CD1c-positive myeloid dendritic cell (primary cell): Measurements from ENCODE around the gene ASB18.
"Not testable (repeated sequence)": the region's sequence is repeated elsewhere in the genome, so short reads cannot be mapped to it uniquely, and the experiment has no call there.

Experiments
- DNase-seq: peaks from one replicate; pipeline ENCODE4 v3.0.0-alpha.2; 2016; ENCODE audit errors: extremely low spot score

Gene ASB18

DNA sequence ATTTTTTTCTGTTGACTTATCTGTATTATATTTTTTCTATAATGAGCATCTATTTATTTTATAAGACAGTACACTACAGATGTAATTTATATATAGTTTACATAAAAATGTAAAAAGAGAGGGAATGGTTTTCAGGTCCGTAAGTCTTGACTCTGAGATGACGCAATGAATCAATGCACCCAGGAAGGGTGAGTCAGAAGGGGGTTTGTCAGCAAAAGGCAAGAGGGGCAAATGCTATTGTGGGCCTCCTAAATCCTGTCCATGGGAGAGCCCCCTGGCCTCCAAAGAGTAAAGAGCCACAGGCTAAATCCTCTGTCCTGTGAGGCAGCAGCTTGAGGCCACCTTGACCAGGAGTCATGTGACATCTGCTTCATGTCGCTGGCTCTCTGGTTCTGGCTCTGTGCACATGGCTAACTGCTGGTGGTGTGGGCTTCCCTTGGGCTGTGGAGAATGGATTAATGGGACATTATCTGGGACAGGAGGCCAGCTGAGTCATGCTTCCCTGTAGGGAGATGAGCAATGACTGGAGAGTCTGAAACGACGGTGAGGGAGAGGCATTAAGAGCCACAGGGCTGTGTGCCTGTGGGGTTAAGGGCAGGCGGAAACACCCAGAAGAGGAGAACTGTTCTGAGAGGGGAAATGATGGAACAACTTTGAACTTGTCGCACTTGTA, 22.8 kb upstream of the ASB18 start:
- no peak for DNase-seq

- no peak for DNase-seq
Measured at GRCh38 chr2:236284208-236284607, 20.0 kb upstream of the ASB18 start.

DNA sequence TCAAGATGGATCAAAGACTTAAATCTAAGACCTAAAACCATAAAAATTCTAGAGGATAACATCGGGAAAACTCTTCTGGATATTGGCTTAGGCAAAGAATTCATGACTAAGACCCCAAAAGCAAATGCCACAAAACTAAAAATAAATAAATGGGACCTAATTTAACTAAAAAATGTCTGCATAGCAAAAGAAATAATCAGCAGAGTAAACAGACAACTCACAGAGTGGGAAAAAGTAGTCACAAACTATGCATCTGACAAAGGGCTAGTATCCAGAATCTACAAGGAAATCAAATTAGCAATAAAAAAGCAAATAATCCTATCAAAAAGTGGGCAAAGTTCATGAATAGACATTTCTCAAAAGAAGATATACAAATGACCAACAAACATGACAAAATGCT, 18.2 kb upstream of the ASB18 start:
- DNase-seq, result no peak

DNA sequence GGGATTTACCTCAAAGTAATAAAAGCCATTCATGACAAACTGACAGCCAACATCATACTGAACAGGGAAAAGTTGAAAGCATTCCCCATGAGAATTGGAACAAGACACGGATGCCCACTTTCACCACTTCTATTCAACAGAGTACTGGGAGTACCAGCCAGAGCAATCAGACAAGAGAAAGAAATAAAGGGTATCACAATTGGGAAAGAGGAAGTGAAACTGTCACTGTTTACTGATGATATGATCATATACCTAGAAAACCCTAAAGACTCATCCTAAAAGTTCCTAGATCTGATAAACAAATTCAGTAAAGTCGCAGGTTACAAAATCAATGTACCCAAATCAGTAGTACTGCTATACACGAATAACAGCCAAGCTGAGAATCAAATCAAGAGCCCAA, 17.2 kb upstream of the ASB18 start:
- no peak for DNase-seq

GRCh38 chr2:236273126-236273525, 8.9 kb upstream of the ASB18 start:
- DNase-seq, result no peak

GRCh38 chr2:236271851-236272250, 7.6 kb upstream of the ASB18 start:
- DNase-seq, result no peak

DNA sequence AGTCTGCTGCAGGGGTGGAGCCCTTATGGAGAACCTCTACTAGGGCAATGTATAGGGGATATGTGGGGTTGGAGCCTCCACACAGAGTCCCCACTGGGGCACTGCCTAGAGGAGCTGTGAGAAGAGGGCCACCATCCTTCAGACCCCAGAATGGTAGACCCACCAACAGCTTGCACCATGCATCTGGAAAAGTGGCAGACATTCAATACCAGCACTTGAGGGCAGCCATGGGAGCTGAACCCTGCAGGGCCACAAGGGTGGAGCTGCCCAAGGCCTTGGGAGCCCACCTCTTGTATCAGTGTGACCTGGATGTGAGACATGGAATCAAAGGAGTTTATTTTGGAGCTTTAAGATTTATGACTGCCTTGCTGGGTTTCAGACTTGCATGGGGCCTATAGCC, 5.7 kb upstream of the ASB18 start:
- not testable (repeated sequence) for DNase-seq

- DNase-seq, result no peak
Measured at GRCh38 chr2:236265675-236266074, 1.5 kb upstream of the ASB18 start.

DNA sequence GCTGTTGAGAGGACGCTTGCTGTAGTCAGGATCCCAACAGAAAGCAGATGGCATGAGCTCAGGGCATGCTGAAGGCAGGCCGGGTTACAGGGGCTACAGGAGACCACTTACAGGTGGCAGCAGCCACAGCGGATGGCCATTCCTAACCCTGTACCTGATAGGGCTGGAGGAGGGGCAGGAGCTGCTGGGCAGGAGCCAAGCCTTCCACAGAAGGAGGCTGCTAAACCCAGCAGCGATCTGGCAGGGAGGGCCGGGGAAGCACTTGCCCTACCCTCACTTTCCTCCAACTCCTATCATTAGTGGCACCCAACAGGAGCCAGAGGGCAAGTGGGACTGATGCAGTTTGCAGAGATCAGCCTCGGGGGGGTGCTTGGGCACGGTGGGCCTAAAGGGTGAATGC, 2.0 kb downstream of the ASB18 start:
- DNase-seq, result no peak

- DNase-seq, result no peak
Measured at GRCh38 chr2:236261452-236261851, 2.8 kb downstream of the ASB18 start.

GRCh38 chr2:236259371-236259770, 4.8 kb downstream of the ASB18 start:
- DNase-seq, result no peak

DNA sequence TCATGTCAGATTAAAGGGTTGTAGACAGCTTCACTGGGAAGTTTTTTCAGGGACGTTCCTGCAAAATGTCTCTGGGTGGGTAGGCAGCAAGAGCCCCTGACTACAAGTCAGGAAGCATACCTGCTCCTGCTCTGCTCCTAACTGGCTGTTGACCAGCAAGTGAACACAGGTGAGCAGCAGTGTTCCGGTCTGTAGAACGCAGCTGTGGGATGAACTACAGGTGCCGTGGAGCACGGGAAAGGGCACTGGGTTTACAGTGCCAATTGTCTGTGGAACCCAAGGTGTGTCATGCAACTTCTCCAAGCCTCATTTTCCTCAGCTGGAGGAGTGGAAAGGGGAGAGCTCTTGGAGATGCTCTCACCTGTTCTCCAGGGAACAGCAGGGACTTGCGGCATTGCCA, 6.6 kb downstream of the ASB18 start:
- DNase-seq, result no peak

- DNase-seq, result no peak
Measured at GRCh38 chr2:236257136-236257535, 7.1 kb downstream of the ASB18 start.

DNA sequence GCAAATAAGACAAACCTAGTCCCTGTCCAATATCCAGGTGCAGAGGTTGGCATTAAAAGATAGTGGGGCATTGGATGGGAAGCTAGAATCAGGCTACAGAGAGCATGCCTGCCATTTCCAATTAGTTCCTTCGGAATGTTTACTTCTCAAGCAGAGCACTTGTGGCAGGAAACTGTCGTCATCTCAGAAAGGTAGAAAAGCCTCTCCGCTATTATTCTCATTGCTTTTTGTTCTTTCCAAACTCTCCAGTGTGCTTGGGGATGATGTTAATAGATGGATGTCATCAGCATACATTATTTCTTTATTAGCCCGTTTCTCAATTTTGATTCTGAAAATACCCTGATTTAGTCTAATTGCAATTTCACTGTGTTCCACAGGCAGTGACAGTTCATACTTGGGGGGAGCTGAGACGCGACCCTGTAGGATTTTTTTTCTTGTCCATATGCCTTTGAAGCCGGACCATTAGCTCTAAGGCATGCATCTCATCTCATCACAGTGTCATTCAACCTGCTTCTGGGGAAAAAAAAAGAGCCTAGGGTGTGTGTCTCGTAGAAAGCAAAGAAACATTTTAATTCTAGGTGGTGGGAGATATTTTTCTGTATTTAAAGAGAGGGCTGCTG, 7.7 kb downstream of the ASB18 start:
- no peak for DNase-seq

DNA sequence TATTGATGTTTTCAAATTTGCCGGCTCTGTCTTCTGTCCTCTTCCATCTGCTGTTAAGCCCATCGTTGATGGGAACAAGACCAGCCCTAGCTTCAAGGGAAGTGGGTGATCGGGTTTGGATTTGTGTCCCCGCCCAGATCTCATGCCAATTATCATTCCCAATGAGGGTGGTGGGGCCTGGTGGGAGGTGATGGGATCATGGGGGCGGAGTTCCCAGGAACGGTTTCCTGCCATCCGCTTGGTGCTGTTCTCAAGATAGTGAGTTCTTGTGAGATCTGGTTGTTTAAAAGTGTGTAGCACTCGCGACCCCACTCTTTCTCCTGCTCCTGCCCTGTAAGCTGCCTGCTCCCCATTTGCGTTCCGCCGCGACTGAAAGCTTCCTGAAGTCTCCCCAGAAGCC, 9.5 kb downstream of the ASB18 start:
- no peak for DNase-seq

GRCh38 chr2:236254001-236254400, 10.2 kb downstream of the ASB18 start:
- no peak for DNase-seq

GRCh38 chr2:236252602-236253001, 11.6 kb downstream of the ASB18 start:
- DNase-seq, result no peak

DNA sequence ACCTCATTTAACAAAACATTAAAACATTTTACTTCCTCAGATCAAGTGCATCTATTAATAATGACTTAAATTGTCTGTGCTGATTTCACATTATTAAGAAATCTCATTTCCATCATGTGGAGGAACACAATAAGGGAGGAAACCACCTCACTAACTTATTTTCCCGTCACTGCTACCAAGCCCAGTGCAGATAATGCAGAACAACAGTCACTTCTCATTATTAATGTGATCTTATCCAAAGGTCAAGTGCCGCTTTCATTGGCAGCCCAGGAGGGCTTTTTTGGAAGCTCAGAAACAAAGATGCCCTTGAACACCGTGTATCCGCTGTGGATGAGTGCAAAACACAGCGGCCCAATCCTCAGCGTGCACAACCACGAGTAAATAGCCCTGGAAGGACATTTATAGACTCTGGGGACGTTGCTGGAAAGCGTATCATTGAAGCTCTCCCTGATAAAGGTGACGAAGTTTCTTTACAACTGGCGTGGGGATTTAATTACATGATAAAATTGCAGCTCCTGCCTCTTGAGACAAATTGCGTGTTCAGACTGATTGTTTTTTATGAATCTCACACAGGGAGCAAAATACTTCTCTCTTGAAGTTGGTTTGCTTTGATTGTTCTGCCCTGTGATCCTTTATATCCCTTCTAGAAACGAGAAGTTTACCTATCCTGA, 13.2 kb downstream of the ASB18 start:
- no peak for DNase-seq

GRCh38 chr2:236250286-236250685, 13.9 kb downstream of the ASB18 start:
- DNase-seq, result no peak

DNA sequence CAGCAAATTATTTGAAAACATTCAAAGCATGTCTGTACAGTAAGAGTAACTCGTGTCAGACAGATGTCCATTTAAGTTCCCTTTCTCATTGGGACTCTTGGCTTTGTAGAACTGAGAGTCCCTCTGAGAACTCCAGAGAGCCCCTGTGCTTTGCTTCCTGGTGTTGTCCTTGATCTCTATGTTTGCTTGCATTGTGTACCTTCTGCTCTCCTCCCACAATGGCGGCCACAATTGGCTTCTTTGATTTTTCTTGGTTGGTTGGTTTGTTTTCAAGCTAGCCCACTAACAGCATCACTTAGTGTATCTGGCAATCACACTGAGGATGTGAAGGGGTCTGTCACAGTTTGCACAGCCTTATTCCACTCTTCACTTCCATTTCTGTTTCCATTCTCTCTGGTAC, 15.1 kb downstream of the ASB18 start:
- no peak for DNase-seq

- no peak for DNase-seq
Measured at GRCh38 chr2:236246711-236247246, 17.4 kb downstream of the ASB18 start.

GRCh38 chr2:236244256-236244655, 19.9 kb downstream of the ASB18 start:
- no peak for DNase-seq

DNA sequence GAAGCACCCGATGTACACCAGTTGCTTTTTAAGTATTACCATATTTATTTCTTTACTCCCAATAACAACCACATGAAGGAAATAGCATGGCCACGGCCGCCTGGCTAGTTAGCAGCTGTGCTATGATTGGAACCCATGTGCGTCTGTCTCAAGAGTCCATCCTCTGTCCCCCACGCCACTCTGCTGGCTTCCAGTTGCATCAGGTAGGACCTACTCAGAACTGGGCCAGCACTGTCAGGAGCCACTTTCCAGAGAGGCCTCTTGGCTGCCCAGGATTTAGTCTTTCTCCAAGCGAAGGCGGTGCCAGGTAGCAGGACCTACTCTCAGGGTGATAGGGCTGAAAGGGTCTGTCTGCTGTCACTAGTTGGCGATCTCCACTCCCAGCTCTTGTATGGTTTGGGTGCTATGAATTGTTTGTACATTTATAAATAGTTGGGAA, 22.1 kb downstream of the ASB18 start:
- DNase-seq, result no peak
